Neuronal stem cell (in vitro differentiated cells): ENCODE data around the gene MFSD6.

ENCODE experiments used
- DNase-seq: peaks from one replicate; pipeline ENCODE4 v3.0.0-alpha.2; 2013; ENCODE audit warnings: low spot score
- H2AFZ ChIP-seq: one replicate; pipeline ENCODE4 v1.6.1; 2013; ENCODE audit warnings: mild to moderate bottlenecking, low read length, inconsistent platforms
- H2AK5ac ChIP-seq: 2 replicates; pipeline ENCODE4 v1.6.1; 2013; ENCODE audit warnings: low read depth, mild to moderate bottlenecking, inconsistent platforms, low read length, moderate library complexity, mixed read lengths
- H2BK120ac ChIP-seq: 2 replicates; pipeline ENCODE4 v1.6.1; 2013; ENCODE audit warnings: low read depth, mild to moderate bottlenecking, inconsistent platforms, low read length, moderate library complexity, mixed read lengths
- H2BK12ac ChIP-seq: one replicate; pipeline ENCODE4 v1.6.1; 2013; ENCODE audit warnings: low read length, inconsistent platforms
- H2BK15ac ChIP-seq: 2 replicates; pipeline ENCODE4 v1.6.1; 2013; ENCODE audit warnings: mild to moderate bottlenecking, low read length, inconsistent platforms, mixed read lengths
- H2BK5ac ChIP-seq: one replicate; pipeline ENCODE4 v1.6.1; 2013; ENCODE audit warnings: inconsistent platforms, mild to moderate bottlenecking, low read length, moderate library complexity
- H3K14ac ChIP-seq: one replicate; pipeline ENCODE4 v1.6.1; 2013; ENCODE audit warnings: low read length, inconsistent platforms
- H3K18ac ChIP-seq: 2 replicates; pipeline ENCODE4 v1.6.1; 2013; ENCODE audit warnings: low read length, inconsistent platforms
- H3K23ac ChIP-seq: 2 replicates; pipeline ENCODE4 v1.6.1; 2013; ENCODE audit warnings: low read depth, mild to moderate bottlenecking, mixed read lengths, low read length, inconsistent platforms; ENCODE audit not compliant: poor library complexity
- H3K27ac ChIP-seq: replicated peaks from 3 replicates; pipeline ENCODE4 v1.5.1; 2013; ENCODE audit warnings: low read length, inconsistent platforms
- H3K27me3 ChIP-seq, 3 experiments: 2 replicates each; pipeline ENCODE4 v1.6.1; 2013; ENCODE audit warnings: low read length in 3 of 3, mild to moderate bottlenecking in 2 of 3, inconsistent platforms in 1 of 3, low read depth in 1 of 3, mixed read lengths in 1 of 3, moderate library complexity in 1 of 3; ENCODE audit not compliant: control insufficient read depth in 3 of 3, insufficient read depth in 3 of 3
- H3K36me3 ChIP-seq, 2 donors: replicated peaks in 1 of 2; 2 replicates each; pipeline ENCODE4 v1.6.1; 2013; ENCODE audit warnings: low read length in 2 of 2; ENCODE audit not compliant: control insufficient read depth in 2 of 2, insufficient read depth in 2 of 2
- H3K4ac ChIP-seq: 2 replicates; pipeline ENCODE4 v1.6.1; 2013; ENCODE audit warnings: inconsistent platforms, mild to moderate bottlenecking, low read length, moderate library complexity
- H3K4me1 ChIP-seq, 2 donors: 1 replicate in 1 of 2; 2 replicates in 1 of 2; pipeline ENCODE4 v1.6.1; 2013; ENCODE audit warnings: low read length in 2 of 2, low read depth in 1 of 2; ENCODE audit not compliant: control insufficient read depth in 2 of 2, insufficient read depth in 1 of 2
- H3K4me2 ChIP-seq: one replicate; pipeline ENCODE4 v1.6.1; 2013; ENCODE audit warnings: mild to moderate bottlenecking, low read length, inconsistent platforms; ENCODE audit not compliant: insufficient read depth, poor library complexity, severe bottlenecking
- H3K4me3 ChIP-seq, 2 donors: 2 replicates each; pipeline ENCODE4 v1.5.1; 2013; ENCODE audit warnings: low read length in 2 of 2, mild to moderate bottlenecking in 2 of 2, inconsistent platforms in 1 of 2, moderate library complexity in 1 of 2
- H3K79me1 ChIP-seq: one replicate; pipeline ENCODE4 v1.6.1; 2013; ENCODE audit warnings: low read depth, mild to moderate bottlenecking, inconsistent platforms, low read length, moderate library complexity
- H3K9ac ChIP-seq: one replicate; pipeline ENCODE4 v1.6.1; 2013; ENCODE audit warnings: mild to moderate bottlenecking, low read depth, low read length, inconsistent platforms; ENCODE audit not compliant: poor library complexity
- H3K9me3 ChIP-seq, 2 donors: replicated peaks in 1 of 2; 2 replicates each; pipeline versions ENCODE3 to v1.6.1; 2013; ENCODE audit warnings: low read length in 2 of 2, mild to moderate bottlenecking in 2 of 2, inconsistent platforms in 1 of 2, low read depth in 1 of 2, mixed read lengths in 1 of 2, moderate library complexity in 1 of 2; ENCODE audit not compliant: control insufficient read depth in 2 of 2, insufficient read depth in 1 of 2
- H4K8ac ChIP-seq: one replicate; pipeline ENCODE4 v1.6.1; 2013; ENCODE audit warnings: low read depth, mild to moderate bottlenecking, inconsistent platforms, low read length, moderate library complexity
- H4K91ac ChIP-seq: one replicate; pipeline ENCODE4 v1.6.1; 2013; ENCODE audit warnings: low read length, low read depth, mild to moderate bottlenecking, inconsistent platforms; ENCODE audit not compliant: poor library complexity
- WGBS, 2 donors: extraction: QIAGEN DNeasy Blood & Tissue Kit; methylation state at CpG; one replicate each; pipeline ENCODE4 v1.1.7; 2013; ENCODE audit warnings: missing lambda C conversion rate in 2 of 2, mixed read lengths in 1 of 2; ENCODE audit not compliant: insufficient read length in 2 of 2, insufficient replicate concordance in 1 of 2; ENCODE audit errors: extremely low coverage in 2 of 2; 5-methylcytosine and 5-hydroxymethylcytosine counted together

The MFSD6 gene

GRCh38 chr2:190361572-190361971 is 46.6 kb upstream of the MFSD6 start:
- Histone ChIP-seq H3K27me3 (no peaks in the 10 kb centered on the region), H3K27ac (no peak overlapping the region), H3K14ac (no peak overlapping the region), H3K23ac (no peak overlapping the region), H3K4me1 (peaks cover 2 to 3% of the 10 kb centered on the region in 2 donors), H2BK12ac (no peak overlapping the region), H4K8ac (no peak overlapping the region), H3K4me3 (no peak overlapping the region), H3K4ac (no peak overlapping the region), H3K9ac (no peak overlapping the region), H2BK15ac (no peak overlapping the region), H2BK120ac (no peak overlapping the region), H3K4me2 (no peak overlapping the region), H4K91ac (no peak overlapping the region), H3K18ac (no peak overlapping the region), H3K9me3 (no peaks in the 10 kb centered on the region), H3K36me3 (no peaks in the 10 kb centered on the region), H3K79me1 (no peaks in the 10 kb centered on the region), H2AK5ac (no peak overlapping the region), H2AFZ (no peak overlapping the region), H2BK5ac (no peak overlapping the region)
- WGBS, 2 donors = no CpG with 5 or more reads among the region's 2 CpGs
- no peak for DNase-seq

GRCh38 chr2:190362894-190363293 is 45.3 kb upstream of the MFSD6 start:
- no peaks in the 10 kb centered on the region for H3K79me1 ChIP-seq
- H2AFZ ChIP-seq = no peak overlapping the region

DNA sequence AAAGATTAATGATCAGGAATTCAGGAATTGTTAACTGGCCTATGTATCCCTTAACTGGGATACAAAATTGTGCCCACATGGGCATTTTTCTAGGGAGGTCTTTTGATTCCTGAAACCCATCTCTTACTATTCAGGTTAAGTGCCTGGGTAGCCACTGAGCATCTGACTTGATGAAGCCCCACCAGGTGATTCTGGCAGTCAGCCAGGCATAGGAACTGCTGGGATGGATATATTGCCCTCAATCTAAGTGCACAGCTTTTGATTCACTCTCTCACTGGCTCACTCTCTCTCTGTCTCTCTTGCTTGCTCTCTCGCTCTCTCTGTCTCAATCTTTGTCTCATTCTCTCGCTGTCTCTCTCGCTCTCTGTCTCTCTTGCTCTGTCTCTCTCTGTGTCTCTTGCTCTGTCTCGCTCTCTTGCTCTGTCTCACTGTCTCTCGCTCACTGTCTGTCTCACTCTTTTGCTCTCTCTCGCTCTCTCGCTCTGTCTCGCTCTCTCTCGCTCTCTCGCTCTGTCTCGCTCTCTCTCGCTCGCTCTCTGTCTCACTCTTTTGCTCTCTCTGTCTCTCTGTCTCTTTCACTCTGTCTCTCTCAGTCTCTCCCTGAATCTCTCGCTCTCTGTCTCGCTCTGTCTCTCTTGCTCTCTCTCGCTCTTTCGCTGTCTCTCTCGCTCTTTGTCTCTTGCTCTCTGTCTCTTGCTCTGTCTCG is 42.5 kb upstream of the MFSD6 start:
- Histone ChIP-seq H3K14ac (no peak overlapping the region), H3K27me3 (no peaks in the 10 kb centered on the region), H2BK120ac (no peak overlapping the region), H4K8ac (no peak overlapping the region), H3K36me3 (peaks cover 0 to 4% of the 10 kb centered on the region in 2 donors), H3K4me1 (no peaks in the 10 kb centered on the region), H2BK15ac (no peak overlapping the region), H3K4ac (no peak overlapping the region), H2BK5ac (no peak overlapping the region), H4K91ac (no peak overlapping the region), H3K23ac (no peak overlapping the region), H3K4me3 (no peak overlapping the region), H3K9ac (no peak overlapping the region), H2AK5ac (no peak overlapping the region), H3K9me3 (no peaks in the 10 kb centered on the region), H2BK12ac (no peak overlapping the region), H3K18ac (no peak overlapping the region), H3K79me1 (no peaks in the 10 kb centered on the region), H2AFZ (no peak overlapping the region), H3K27ac (no peak overlapping the region), H3K4me2 (no peak overlapping the region)
- no peak for DNase-seq
- no CpG with 5 or more reads among the region's 19 CpGs for WGBS, 2 donors

More at GRCh38 chr2:190362894-190363293, 45.3 kb upstream of the MFSD6 start:
- Histone ChIP-seq H3K27me3 (no peaks in the 10 kb centered on the region), H3K9ac (no peak overlapping the region), H3K14ac (no peak overlapping the region), H2BK120ac (no peak overlapping the region), H2AK5ac (no peak overlapping the region), H3K9me3 (no peaks in the 10 kb centered on the region), H3K23ac (no peak overlapping the region), H4K91ac (no peak overlapping the region), H3K4ac (no peak overlapping the region), H2BK12ac (no peak overlapping the region), H3K4me3 (no peak overlapping the region), H3K27ac (no peak overlapping the region), H2BK5ac (no peak overlapping the region), H3K18ac (no peak overlapping the region), H3K4me2 (no peak overlapping the region), H3K4me1 (peaks cover 2 to 3% of the 10 kb centered on the region in 2 donors), H2BK15ac (no peak overlapping the region), H3K36me3 (no peaks in the 10 kb centered on the region), H4K8ac (no peak overlapping the region)
- DNase-seq = no peak
- no CpG with 5 or more reads among the region's 1 CpG for WGBS, 2 donors

DNA sequence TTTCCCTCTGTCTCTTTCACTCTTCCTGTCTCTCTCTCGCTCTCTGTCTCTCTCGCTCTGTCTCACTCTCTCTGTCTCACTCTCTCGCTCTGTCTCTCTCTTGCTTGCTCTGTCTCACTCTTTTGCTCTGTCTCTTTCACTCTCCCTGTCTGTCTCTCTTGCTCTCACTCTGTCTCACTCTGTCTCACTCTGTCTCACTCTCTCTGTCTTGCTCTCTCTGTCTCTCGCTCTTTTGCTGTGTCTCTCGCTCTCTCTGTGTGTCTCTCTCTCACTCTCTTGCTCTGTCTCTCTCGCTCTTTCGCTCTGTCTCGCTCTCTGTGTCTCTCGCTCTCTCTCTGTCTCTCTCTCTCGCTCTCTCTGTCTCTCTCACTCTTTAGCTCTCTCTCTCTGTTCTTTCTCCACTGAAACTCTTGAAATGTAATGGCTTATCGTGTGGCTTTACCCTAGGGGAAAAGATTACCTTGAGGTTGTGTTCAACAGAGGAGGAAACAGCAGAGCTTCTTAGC is 41.9 kb upstream of the MFSD6 start:
- peaks cover 0 to 6% of the 10 kb centered on the region in 2 donors for H3K36me3 ChIP-seq
- H4K91ac ChIP-seq = no peak overlapping the region
- H3K9me3 ChIP-seq = no peaks in the 10 kb centered on the region
- no peaks in the 10 kb centered on the region for H3K4me1 ChIP-seq
- no peak overlapping the region for H2AFZ ChIP-seq
- no peak overlapping the region for H2BK15ac ChIP-seq
- no peak overlapping the region for H4K8ac ChIP-seq
- no peak overlapping the region for H3K14ac ChIP-seq
- H3K4ac ChIP-seq = no peak overlapping the region
- no peak overlapping the region for H3K27ac ChIP-seq
- H3K18ac ChIP-seq = no peak overlapping the region
- no peaks in the 10 kb centered on the region for H3K79me1 ChIP-seq
- no CpG with 5 or more reads among the region's 11 CpGs for WGBS, 2 donors
- H3K9ac ChIP-seq = no peak overlapping the region
- no peak overlapping the region for H3K4me2 ChIP-seq
- H2AK5ac ChIP-seq = no peak overlapping the region
- H3K27me3 ChIP-seq = no peaks in the 10 kb centered on the region
- no peak overlapping the region for H3K23ac ChIP-seq
- no peak overlapping the region for H3K4me3 ChIP-seq
- no peak overlapping the region for H2BK5ac ChIP-seq
- H2BK12ac ChIP-seq = no peak overlapping the region
- DNase-seq = no peak
- H2BK120ac ChIP-seq = no peak overlapping the region
